Measurements from ENCODE around the gene H3-3A.
A peak's percentile ranks its signal among the peaks of the same experiment; 100 is the strongest.

H3-3A gene

DNA sequence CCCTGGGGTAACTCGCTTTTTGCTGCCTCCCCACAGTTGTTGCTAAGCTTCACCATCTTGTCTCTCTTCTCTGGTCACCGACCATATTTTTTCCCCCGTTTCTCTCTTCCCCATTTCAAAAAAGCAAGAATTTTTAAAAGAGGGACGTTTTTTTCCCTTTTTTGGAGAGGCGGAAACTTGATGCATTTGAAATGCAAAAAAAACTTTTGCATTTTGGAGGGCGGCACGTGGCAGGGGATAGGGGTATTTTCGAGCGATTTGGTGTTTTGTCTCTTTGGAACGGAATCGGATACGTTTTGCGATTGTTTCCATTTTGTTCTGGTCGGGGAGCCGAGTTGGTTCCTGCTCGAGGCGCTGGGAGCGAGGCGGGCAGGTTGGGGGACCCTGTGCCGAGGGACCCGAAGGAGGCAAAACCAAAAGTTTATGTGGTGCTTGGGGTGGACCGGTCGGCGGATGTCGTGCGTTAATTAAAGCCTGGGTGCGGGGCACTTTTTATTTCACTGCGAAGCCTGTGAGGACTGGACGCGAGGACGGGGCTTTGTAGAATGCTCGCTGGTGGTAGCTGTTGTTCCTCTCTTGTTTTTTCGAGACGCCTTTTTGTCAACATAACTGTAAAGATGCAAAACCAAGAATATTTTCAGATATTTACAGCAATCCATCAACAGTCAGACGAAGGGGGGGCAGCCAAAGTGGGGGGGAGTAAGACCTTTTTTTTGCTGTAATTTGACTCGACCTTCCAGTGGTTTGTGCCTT lies 884 bp downstream of the H3-3A start:
- TF ChIP-seq POLR2A (IDR thresholded peaks at IDR 0.05; ENCODE audit: low read depth, low read length), result no peak
- DNase-seq (ENCODE audit: insufficient read length, low spot score), result no peak
- no peak for FAIRE-seq

DNA sequence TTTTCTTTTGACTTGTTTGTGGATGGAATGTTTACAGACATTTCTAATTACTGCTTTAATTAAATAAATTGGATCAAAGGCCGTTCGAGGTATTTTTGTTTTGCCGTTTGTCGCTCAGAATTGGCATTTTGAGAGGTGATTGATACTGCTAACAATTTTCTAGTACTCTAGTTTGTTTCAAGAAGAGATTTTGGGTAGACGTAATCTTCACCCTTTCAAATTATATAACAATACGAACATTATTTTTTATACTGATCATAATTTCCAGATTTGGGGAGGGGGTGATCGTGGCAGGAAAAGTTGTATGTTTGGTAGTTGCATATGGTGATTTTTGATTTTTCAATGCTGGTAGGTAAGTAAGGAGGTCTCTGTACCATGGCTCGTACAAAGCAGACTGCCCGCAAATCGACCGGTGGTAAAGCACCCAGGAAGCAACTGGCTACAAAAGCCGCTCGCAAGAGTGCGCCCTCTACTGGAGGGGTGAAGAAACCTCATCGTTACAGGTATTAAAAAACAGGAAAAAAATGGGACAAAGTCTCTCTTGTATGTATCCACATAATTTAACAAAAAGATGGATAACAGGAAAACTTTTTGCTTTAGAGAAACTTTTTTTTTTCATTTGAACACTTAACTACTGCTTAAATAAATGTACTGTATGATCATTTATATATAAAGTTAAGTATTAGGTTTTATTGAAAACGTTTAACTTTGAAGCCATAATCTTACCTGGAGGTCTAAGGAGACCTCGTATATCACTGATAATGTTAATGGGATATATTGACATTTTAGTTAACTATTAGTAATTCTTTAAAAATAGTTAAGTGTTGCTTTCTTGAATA lies 1.7 kb downstream of the H3-3A start:
- no peak for FAIRE-seq
- DNase-seq (ENCODE audit: insufficient read length, low spot score), result no peak
- TF ChIP-seq POLR2A (IDR thresholded peaks at IDR 0.05; ENCODE audit: low read depth, low read length), result no peak

DNA sequence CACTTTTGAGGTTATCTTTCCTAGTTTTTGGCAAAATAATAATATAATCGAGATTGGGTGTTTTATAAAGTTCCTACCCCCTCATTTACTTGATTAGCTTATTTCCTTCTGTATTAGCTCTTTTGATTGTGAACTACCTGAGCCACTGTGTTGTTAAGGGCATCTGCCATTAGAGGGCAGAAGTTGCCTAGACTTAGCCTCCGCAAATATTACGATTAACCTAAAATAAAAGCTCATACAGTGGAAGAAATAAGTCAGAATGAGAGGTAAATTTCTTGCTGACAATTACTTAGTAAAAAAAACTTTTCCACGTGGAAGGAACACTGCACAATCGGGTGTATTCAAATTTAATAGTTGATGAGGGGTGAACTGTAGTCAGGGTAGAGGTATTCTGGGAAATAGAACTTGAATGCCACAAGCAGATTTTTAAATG lies 2.3 kb downstream of the H3-3A start:
- no peak for DNase-seq (ENCODE audit: insufficient read length, low spot score)
- FAIRE-seq, result peak; percentile 23
- no peak for TF ChIP-seq POLR2A (IDR thresholded peaks at IDR 0.05; ENCODE audit: low read depth, low read length)

DNA sequence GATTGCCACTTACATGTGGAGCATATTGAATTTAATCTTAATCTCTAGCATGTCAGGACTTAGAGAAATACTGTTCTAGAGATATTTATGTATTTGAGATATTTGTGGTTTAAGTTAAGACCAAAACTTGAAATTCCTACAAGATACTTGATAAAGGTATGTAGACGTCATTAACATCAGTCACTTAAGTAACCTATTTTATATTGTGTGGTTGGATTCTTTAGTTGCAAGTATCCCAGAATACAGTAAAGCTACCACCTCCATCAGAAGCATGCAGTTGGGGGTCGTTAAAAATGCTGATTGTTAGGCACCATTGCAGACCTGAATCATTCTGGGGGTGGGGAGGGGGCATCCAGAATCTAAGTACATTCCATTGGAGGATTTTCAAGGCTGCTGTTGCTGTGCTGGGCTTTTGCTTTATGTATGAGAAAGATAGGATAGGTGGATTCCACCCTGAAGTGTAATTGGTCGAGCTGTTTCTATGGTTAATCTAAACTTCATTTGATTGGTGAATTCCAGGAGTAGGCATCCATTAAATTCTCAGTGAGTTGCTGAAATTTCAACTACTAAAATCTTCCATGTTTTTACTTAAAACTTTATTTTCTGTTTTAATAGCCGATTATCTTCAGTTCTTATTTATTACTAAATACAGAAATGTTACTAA lies 4.0 kb downstream of the H3-3A start:
- no peak for TF ChIP-seq POLR2A (IDR thresholded peaks at IDR 0.05; ENCODE audit: low read depth, low read length)
- DNase-seq (ENCODE audit: insufficient read length, low spot score) (no peak), FAIRE-seq (no peak)

GRCh38 chr1:226069811-226070489 lies 7.4 kb downstream of the H3-3A start:
- TF ChIP-seq POLR2A (IDR thresholded peaks at IDR 0.05; ENCODE audit: low read depth, low read length), result no peak
- DNase-seq (ENCODE audit: insufficient read length, low spot score) (no peak), FAIRE-seq (no peak)

DNA sequence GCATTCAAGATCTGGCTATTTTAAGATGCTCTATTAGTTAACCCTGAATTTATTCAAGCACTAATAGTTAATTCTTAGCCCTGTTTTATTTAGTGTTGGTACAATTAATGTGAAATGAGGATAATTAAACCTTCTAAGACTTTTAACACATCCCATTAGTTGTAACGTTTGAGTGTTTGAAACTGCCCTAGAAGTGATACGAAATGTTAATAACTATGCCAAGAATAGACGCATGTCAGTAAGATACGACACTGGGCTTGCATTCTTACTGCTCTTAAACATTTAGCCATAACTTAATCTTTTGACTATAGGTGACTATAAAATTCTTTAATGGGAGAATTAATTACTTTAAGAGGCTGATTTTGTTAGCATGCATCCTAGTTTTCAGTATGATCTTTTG lies 9.8 kb downstream of the H3-3A start:
- DNase-seq (ENCODE audit: insufficient read length, low spot score) (no peak), FAIRE-seq (no peak)
- TF ChIP-seq POLR2A (IDR thresholded peaks at IDR 0.05; ENCODE audit: low read depth, low read length), result no peak

GRCh38 chr1:226073184-226073950 lies 10.9 kb downstream of the H3-3A start:
- DNase-seq (ENCODE audit: insufficient read length, low spot score) (no peak), FAIRE-seq (no peak)
- TF ChIP-seq POLR2A (IDR thresholded peaks at IDR 0.05; ENCODE audit: low read depth, low read length), result no peak

DNA sequence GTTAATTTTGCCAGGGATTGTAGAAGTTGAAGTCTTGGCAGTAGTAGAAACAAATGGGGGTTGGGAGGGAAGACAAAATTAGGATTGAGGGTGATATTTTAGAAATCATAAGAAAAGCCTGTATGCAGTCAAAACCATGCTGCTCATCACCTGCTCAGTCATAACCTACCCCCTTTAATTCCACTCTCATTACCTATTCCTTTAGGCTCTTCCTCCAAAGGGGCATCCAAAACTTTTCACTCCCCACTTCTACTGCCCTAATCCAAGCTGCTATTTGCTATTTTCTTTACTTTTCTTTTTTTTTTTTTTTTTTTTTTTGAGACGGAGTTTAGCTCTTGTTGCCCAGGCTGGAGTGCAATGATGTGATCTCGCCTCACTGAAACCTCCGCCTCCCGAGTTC lies 11.5 kb downstream of the H3-3A start:
- no peak for FAIRE-seq
- no peak for TF ChIP-seq POLR2A (IDR thresholded peaks at IDR 0.05; ENCODE audit: low read depth, low read length)
- no peak for DNase-seq (ENCODE audit: insufficient read length, low spot score)

DNA sequence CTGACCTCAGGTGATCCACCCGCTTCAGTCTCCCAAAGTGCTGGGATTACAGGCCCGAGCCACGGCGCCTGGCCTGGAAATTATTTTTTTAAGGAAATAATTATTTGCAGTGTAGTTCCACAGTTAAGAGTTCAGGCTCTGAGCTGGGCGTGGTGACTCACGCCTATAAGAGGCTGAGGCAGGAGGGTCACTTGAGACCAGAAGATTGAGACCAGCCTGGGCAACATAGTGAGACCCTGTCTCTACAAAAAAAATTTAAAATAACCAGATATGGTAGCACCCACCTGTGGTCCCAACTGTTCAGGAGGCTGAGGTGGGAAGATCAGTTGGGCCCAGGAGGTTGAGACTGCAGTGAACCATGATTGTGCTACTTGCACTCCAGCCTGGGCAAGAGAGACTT lies 13.9 kb downstream of the H3-3A start:
- no peak for FAIRE-seq
- no peak for DNase-seq (ENCODE audit: insufficient read length, low spot score)
- TF ChIP-seq POLR2A (IDR thresholded peaks at IDR 0.05; ENCODE audit: low read depth, low read length), result no peak

DNA sequence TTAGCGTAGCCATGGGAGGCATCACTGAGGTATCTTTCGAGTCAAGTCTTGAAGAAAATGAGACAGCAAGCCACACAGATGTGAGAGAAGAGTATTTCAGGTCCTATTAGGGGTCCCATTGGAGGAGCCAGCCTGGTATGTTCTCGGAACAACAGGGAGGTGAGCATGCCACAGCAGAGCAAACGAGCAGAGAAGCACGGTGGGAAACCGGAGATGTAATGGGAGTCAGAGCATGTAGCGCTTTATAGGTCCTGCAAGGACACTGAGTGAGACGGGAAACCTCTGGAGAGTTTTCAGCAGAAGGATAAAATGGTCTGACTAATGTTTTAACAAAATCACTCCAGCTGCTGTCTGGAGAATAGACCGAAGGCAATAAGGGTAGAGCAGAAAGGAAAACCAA lies 15.9 kb downstream of the H3-3A start:
- DNase-seq (ENCODE audit: insufficient read length, low spot score) (no peak), FAIRE-seq (no peak)
- no peak for TF ChIP-seq POLR2A (IDR thresholded peaks at IDR 0.05; ENCODE audit: low read depth, low read length)

DNA sequence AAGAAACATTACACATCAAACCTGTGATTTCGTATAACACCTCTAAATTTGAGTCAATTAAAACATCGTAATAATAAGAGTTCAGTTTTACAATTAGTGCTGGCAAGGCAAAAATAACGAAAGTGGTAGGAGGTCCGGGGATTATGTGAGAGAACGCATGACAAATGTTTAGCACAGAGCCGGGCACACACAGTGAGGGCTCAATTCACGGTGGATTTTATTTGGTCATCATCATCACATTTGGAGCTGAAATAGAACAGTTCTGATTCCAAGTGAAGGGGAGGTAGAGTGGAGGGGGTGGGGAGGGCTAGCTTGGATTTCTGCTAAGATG lies 20.0 kb downstream of the H3-3A start:
- no peak for DNase-seq (ENCODE audit: insufficient read length, low spot score)
- FAIRE-seq, result no peak
- TF ChIP-seq POLR2A (IDR thresholded peaks at IDR 0.05; ENCODE audit: low read depth, low read length), result no peak

- FAIRE-seq (no peak), DNase-seq (ENCODE audit: insufficient read length, low spot score) (peak; percentile 69)
Observed at GRCh38 chr1:226082959-226083301, 20.4 kb downstream of the H3-3A start.

GRCh38 chr1:226083302-226084101 lies 21.0 kb downstream of the H3-3A start:
- DNase-seq (ENCODE audit: insufficient read length, low spot score) (peak; percentile 95), FAIRE-seq (no peak)
- TF ChIP-seq POLR2A (IDR thresholded peaks at IDR 0.05; ENCODE audit: low read depth, low read length), result peak; percentile 73

More at GRCh38 chr1:226082959-226083301, 20.4 kb downstream of the H3-3A start:
- TF ChIP-seq POLR2A (IDR thresholded peaks at IDR 0.05; ENCODE audit: low read depth, low read length), result no peak

Measured in H54 (cell line).